Right renal pelvis (tissue), 4 donors: Measurements from ENCODE around the gene SUPV3L1. TPM values are rescaled to one million over a fixed set of nuclear protein-coding genes. Genes with fewer than 3 reads are reported as not detected.
"Not testable (repeated sequence)": the region's sequence is repeated elsewhere in the genome, so short reads cannot be mapped to it uniquely, and the experiment has no call there.

Experiments used
- DNase-seq, 4 donors: peaks; one replicate each; pipeline ENCODE4 v3.0.0-alpha.2; 2013; ENCODE audit warnings: low read depth in 4 of 4, low spot score in 3 of 4, missing footprints in 1 of 4
- polyA plus RNA-seq, 4 donors: library from polyadenylated mRNA; unstranded; fragments of 120-200 nt; gene quantifications; one replicate each; pipeline ENCODE4 v1.2.1, GENCODE V29; 2013; ENCODE audit not compliant: insufficient read length in 4 of 4

Gene SUPV3L1
- 10 to 100 TPM; 34.1 to 44.1 (median 36.3) TPM for polyA plus RNA-seq

DNA sequence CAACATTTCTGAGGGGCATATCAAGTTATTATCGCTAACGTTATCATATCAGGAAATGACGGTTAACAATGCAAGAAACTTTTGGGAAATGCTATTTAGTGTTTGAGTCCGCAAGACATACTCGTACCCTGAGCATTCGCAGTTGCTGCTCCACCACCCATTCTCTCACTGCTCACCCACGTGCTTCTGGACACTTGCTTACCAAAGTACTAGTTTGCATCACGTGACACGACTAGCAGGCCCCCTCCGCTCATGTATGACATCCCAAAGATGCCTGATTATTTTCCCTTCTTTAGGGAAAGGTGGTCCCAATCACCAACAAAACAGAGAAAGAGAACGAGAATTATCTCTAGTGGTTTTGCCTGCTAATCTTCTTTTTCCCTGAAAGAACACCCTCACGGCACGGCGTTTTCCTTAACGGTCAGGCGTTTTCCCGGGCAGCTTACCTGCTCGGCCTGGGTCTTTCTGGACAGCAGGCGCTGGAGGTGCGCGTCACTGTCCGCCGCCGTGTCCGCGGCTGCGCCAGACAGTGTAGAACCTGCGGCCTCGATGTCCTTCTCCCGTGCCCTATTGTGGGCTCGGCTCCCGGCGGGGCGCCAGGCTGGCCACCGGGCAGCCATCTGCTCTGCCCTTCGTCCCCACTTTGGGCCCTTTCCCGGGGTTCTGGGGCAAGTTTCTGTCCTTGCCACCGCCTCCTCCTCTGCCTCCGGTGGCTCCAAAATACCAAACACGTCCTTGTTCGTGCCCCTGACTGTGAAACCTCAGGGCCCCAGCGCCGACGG is at the start of gene SUPV3L1:
TSS of gene SUPV3L1 (plus strand) at position 492 of the 782 bp plus-strand sequence. CDS start at position 550, 58 bp downstream.
- peak; percentile 88 to 92 (median 91) for DNase-seq

DNA sequence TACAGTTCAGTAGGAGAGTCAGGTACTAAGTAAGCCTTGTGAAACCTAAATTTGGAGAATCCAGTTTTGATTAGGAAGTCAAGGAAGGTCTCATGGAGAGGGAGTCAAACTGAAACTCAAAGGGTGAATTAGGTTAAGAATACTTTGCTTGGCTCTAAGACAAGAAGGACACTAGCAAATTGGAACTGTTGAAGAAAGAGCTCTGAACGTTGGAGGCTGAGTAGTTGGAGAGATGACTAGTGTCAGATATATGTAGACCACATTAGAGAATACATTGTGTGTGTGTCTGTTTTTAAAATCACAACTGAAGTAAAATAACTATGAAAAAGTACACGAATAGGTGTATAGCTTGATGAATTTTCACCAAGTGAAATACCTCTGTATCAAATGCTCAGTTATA is 49.8 kb upstream of the SUPV3L1 start:
- no peak for DNase-seq

DNA sequence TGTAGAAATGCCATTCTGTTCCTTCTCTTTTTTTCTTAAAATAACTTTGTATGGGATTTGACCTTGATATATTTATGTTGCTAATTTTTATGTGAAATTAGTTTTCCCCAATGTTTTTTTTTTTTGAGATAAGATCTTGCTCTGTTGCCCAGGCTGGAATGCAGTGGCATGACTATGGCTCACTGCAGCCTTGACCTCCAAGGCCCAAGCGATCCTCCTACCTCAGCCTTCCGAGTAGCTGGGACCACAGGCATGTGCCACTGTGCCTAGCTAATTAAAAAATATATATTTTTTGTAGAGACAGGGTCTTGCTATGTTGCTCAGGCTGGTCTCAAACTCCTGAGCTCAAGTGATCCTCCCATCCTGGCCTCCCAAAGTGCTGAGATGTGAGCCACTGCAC is 40.1 kb upstream of the SUPV3L1 start:
- no peak for DNase-seq

DNA sequence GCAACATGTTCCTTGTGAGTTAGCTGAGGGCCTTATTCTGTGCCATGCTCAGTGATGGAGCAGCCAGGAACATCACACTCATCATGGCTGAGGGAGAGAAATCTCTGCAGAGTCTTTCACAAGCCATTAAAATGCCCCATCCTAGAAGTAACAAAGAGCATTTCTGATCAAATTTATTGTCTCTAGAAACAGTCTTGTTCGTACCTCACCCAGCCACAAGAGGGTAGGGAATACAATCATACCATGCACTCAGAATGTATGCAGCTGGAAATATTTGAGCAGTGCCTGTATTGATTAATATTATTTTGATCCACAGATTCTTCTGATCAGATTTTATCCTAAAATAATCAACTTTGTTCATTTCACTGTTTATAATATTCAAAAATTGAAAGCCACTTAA is 38.7 kb upstream of the SUPV3L1 start:
- no peak for DNase-seq

DNA sequence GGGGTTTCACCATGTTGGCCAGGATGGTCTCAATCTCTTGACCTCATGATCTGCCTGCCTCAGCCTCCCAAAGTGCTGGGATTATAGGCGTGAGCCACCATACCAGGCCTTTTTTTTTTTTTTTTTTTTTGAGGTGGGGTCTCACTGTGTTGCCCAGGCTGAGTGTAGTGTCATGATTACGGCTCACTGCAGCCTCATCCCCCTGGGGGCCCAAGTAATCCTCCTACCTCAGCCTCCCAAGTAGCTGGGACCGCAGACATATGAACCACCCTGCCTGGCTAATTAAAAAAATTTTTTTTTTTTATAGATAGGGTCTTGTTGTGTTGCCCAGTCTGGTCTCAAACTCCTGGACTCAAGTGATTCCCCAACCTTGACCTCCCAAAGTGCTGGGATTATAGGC is 38.0 kb upstream of the SUPV3L1 start:
- not testable (repeated sequence) for DNase-seq

DNA sequence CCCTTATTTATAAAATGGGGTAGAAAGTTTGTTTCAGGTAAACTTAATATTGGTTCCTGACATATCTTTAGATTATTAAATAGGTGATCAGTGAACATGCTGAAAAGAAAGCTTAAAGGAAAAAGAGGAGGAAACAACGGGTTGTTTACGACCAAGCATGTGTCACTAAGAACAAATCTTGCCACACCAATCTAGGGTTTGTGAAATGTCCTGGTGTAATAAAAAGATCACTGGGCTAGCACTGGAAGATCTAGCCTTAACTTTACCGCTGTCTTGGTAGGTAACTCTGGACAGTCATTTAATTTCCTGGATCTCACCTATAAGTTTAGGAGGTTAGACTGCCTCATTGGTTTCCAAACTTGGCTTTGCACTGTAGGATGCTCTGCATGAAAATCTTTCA is 37.1 kb upstream of the SUPV3L1 start:
- DNase-seq: no peak

DNA sequence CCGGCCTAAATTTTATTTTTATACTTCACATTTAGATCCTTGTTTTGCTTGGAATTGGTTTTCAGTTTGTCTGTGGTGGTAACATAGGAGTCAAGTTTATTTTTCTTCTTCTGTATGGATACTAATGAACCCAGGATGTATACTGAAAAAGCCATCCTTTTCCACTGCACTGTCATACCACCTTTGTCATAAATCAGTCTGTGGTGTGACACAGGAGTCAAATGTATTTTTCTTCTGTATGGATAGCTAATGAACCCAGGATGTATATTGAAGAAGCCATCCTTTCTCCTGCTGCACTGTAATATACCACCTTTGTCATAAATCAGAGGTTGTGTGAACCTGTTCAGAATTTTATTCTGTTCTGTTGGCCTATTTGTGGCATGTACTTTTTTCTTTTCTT is 34.7 kb upstream of the SUPV3L1 start:
- DNase-seq: no peak

DNA sequence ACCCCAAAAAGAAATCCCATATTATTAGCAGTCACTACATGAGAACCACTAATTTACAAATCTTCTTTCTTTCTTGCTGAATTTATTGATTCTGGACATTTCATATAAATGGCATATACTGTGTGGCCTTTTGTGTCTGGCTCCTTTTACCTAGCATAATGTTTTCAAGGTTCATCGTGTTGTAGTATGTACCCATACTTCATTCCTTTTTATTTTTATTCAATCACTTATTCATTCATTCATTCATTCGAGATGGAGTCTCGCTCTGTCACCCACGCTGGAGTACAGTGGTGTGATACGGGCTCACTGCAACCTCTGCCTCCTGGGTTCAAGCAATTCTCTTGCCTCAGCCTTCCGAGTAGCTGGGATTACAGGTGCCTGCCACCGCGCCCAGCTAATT is 34.2 kb upstream of the SUPV3L1 start:
- no peak for DNase-seq

DNA sequence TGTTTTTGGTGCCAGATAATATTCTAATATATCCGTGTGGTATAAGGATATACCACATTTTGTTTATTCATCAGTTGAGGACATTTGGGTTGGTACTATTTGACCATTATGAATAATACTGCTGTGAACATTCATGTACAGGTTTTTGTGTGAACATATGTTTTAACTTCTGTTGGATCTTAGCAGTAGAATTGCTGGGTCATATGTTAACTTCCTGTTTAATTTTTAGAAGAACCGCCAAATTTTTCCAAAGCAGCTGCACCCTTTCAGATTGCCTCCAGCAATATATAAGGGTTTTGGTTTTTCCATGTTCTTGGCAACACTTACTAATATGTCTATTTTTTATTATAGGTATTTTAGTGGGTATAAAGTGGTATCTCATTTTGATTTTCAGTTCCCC is 33.3 kb upstream of the SUPV3L1 start:
- no peak for DNase-seq

DNA sequence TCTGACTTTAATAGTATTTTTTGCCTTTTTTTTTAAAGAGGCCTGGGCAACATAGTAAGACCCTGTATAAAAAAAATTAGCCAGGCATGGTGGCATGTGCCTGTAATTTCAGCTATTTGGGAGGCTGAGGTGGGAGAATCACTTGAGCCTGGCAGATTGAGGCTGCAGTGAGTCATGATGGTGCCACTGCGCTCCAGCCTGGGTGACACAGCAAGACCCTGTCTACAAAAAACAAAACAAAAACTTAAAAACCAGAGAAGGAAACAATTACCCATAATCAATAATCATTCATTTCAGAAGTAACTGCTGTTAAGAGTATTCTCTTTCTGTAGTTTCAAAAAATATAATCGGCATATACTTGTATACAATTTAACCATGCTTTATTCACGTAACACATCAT is 28.1 kb upstream of the SUPV3L1 start:
- no peak for DNase-seq

DNA sequence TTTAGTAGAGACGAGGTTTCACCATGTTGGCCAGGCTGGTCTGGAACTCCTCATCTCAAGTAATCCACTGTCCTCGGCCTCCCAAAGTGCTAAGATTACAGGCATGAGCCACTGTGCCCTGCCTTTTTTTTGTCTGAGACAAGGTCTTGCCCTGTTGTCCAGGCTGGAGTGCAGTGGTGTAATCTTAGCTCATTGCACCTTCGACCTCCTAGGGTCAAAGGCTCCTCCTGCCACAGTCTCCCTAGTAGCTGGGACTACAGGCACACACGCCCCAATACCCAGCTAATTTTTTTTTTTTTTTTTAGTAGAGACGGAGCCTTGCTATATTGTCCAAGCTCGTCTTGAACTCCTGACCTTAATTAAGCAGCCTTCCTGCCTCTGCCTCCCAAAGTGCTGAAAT is 26.8 kb upstream of the SUPV3L1 start:
- no peak for DNase-seq

DNA sequence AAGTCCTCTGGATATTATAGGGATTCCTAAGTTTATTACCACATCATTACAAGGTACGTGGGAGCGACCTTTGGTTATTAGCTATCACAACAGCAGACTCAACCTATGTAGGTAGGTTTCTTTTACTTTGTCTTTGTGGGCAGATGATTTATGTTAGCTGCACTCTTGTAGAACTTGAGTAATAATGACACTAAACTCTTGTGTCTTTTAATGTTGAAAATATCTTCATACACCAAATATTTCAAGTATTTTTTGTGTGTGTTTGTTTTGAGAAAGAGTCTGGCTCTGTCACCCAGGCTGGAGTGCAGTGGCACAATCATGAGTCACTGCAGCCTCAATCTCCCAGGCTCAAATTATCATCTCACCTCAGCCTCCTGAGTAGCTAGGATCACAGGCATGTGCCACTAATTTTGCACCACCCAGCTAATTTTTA is 19.2 kb upstream of the SUPV3L1 start:
- peak in 1 of 4 donors; percentile 1 for DNase-seq

DNA sequence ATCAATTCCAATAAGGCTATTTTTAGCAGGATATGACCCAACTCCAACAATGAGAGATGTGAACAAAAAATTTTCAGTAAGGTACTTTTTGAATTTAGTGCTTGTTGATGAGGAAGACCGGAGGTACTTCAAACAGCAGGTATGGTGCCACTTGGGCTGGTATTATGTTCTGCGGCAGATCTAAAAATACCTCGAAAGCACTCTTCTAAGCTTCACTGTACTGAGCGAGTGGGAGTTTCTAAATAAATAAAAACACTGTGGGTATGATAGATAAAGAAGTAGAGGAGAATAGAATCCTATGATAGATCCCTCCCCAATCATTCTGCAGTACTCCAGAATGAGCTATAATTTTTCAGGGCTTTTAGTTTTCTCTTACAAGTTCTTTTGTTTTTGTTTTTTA is 11.5 kb upstream of the SUPV3L1 start:
- DNase-seq: no peak

DNA sequence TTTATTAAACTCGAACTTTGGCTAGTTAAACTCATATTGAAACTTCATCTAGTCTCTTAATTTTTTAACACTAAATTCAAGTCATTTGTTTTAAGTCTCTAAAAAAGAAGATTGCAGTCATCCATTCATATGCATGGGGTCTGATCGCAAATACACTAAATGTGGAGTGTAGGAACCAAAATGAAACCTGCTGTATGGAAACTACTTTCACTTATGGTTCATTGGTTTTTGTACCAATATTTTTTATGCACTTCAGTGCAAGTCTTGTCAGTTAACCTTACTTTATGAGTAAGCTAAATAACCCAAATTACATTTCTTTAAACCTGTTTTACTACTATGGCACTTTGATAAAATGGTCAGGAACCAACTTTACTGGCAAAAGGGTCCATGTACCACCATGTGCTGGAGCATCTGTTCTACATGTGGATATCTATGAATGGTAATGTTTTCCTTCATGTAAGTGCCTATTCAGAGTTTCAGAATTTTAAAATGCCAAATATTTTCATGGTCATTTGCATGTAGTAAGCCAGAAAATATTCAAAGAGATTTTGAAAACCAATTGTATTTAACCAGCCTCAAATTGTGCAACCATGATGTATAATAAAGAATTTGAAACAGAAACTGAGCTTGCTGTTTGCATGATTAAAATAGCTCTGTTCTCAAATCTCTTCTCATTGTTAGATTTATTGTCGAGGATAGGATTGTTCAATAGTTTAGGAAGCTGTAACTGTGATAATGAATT is 7.6 kb upstream of the SUPV3L1 start:
- no peak for DNase-seq

DNA sequence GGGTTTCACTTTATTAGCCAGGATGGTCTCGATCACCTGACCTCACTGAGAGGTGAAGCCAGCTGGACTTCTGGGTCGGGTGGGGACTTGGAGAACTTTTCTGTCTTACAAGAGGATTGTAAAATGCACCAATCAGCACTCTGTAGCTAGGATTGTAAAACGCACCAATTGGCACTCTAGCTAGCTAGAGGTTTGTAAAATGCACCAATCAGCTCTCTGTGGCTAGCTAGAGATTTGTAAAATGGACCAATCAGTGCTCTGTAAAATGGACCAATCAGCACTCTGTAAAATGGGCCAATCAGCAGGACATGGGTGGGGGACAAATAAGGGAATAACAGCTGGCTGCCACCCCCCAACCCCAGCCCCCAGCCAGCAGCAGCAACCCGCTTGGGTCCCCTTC is 4.7 kb upstream of the SUPV3L1 start:
- not testable (repeated sequence) for DNase-seq

DNA sequence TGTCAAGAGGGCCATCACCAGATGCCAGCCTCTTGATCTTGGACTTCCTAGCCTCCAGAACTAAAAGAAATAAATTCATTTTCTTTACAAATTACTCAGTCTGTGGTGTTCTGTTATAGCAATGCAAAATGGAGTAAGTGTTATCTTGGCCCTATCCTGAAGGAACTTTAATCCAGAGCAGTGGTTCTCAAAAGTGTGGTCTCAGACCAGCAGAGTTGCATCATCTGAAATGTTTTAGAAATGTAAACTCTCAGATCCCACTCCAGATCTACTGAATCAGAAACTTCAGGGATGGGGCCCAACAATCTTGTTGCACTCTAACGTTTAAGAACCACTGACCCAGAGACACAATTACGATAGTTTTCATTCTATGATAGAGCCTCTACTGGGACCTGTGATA is 3.2 kb upstream of the SUPV3L1 start:
- no peak for DNase-seq

DNA sequence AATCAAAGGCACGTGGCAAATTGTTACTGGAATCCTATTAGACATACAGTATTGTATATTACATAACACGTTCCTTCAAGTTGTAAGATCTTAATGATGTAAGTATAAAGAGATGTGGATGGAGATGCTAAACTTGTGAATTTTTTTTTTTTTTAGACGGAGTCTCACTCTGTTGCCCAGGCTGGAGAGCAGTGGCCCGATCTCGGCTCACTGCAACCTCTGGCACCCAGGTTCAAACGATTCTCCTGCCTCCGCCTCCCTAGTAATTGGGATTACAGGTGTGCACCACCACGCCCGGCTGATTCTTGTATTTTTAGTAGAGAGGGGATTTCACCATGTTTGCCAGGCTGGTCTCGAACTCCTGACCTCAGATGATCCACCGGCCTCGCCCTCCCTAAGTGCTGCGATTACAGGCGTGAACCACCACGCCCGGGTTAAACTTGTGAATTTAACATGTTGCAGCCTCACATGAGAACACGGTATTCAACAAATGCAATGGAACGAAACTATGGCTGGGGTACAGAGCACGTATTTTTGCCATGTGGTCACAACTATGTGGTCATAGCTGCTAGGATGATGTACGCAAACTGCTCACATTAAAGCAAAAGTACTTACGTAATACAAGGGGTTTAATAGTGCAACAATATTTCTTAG is 818 bp upstream of the SUPV3L1 start:
- DNase-seq: no peak

DNA sequence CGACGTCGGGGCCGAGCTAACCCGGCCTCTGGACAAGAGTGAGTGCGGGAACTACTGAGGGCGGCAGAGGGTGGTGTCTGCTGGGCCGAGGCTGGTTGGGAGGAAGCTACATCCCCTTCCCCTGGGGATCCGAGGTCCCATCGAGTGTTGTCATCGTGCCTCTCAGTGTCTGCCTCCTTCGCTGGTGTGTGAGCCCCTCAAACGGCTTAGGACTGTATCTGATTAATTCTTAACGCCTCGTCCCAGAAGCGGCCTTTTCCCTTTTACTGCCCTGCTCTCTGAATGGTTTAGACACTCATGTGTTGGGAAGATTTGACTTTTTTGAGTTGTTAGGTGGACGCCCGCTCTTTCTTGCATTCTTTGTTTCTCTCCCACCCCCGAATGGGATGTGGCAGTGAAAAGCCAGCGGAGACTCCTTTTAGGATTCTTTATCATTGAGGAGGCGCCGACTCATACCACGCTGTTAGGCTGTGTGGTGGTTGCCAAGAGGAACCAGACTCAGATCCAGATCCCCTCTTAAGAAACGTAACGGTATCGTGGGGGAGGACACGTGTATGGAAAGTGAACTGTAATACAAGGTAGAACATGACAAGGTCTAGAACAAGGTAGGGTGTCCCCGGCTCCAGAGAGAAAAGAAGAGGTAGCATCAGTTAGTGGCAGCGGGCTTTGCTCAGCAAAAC is 631 bp downstream of the SUPV3L1 start:
- DNase-seq: peak in 1 of 4 donors; percentile 1

DNA sequence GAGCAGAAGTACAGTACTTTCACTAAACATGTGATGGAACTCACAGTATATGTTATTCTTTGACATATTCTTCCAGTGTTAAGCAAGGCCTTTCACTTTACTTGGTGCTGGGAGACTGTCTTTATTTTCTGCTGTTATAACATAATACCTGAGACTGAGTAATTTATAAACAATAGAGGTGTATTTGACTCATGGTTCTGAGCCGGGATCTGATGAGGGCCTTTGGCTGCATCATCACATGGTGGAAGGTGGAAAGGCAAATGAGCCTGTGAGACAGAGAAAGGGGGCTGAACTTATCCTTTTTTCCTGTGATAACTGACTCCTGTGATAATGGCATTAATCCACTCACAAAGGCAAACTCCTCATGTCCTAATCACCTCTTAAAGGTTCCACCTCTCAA is 1.4 kb downstream of the SUPV3L1 start:
- no peak for DNase-seq

DNA sequence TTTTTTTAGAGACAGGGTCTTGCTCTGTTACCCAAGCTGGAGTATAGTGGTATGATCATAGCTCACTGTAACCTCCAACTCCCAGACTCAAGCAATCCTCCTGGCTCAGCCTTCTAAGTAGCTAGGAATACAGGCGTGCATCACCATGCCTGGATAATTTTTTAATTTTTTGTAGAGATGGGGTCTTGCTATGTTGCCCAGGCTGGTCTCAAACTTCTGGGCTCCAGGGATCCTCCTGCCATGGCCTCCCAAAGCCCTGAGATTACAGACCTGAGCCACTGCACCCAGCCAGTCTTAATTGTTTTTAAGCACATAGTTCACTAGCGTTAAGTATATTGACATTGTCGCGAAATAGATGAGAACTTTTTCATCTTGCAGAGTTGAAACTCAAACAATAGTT is 2.0 kb downstream of the SUPV3L1 start:
- DNase-seq: no peak

DNA sequence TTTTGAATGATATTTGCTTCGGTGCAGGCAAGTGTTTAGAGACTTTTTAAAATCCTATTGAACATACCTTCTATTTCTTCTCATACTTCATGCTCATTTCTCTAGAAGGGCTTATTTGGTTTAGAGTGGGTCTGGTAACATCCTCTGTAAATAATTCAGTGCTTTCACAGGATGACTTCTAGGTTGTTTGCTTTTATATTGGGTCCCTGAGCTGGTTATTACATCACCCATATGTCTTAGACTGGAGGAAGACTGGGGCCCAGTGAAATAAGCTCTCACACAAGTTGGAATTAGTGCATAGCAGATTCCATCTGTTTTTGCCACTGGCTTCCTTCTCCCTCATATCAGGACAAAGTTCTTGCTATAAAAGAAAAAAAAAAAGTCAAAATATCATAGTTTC is 6.5 kb downstream of the SUPV3L1 start:
- DNase-seq: no peak
